ENCODE results near the gene ANAPC2.
A peak's percentile ranks its signal among the peaks of the same experiment; 100 is the strongest.

The ANAPC2 gene

DNA sequence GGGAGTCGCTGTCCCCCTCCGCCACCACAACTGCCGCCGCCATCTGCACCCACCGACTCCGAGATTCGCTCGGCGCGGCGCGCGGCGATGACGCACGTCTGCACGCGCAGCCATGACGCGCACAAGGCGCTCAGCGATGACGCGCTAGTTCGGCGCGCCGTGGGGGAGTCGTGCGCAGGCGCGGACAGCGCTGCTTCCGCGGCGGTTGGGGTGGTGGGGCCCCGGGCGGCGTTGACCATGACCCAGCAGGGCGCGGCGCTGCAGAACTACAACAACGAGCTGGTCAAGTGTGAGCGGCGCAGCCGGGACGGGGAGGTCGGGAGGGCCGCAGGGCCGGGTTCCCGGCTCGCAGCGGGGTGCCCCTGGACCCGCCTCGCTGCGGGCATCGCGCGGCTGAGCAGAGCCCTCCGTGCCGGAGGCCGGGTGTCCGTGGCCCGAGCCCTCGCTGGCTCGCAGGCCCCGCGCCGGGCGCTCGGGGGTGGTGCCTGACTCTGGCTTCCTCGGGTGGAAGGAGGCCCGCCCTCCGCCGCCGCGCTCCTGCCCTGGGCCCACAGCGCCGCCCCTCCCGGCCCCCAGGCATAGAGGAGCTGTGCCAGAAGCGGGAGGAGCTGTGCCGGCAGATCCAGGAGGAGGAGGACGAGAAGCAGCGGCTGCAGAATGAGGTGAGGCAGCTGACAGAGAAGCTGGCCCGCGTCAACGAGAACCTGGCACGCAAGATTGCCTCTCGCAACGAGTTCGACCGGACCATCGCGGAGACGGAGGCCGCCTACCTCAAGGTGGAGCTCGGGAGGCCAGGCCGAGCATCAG is at the start of gene ANAPC2, which contains the start of gene SSNA1:
Gene ANAPC2 (minus strand): TSS at position 71 of the 807 bp plus-strand sequence. CDS start 28 bp downstream, at position 43.
Gene SSNA1 (plus strand): TSS at position 187 of the 807 bp plus-strand sequence. CDS start 51 bp downstream, at position 238.
- peak; percentile 92 for DNase-seq (ENCODE audit: low spot score)

DNA sequence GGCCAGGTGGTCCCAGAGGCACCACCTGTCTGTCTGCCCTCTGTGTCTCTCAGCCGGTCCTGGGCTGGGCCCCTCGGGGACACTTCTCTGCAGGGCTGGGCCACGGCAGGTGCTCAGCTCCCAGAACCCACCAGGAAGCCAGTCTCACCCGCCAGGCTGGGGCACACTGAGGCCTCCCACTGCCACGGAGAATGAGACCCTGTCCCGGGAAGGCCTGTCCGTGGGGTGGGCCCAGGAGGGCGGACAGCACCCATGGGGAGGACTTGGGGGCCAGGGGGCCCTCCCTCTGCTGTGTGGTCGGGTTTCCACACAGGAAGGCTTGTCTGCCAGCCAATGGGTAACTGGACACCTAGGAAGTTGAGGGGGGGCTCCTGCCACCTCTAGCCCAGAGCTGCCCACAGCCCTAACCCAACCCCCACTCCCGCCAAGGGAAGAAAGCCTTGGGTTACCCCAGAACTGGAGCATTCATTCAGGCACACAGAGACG is 48.6 kb upstream of the ANAPC2 start:
- DNase-seq (ENCODE audit: low spot score) = no peak

DNA sequence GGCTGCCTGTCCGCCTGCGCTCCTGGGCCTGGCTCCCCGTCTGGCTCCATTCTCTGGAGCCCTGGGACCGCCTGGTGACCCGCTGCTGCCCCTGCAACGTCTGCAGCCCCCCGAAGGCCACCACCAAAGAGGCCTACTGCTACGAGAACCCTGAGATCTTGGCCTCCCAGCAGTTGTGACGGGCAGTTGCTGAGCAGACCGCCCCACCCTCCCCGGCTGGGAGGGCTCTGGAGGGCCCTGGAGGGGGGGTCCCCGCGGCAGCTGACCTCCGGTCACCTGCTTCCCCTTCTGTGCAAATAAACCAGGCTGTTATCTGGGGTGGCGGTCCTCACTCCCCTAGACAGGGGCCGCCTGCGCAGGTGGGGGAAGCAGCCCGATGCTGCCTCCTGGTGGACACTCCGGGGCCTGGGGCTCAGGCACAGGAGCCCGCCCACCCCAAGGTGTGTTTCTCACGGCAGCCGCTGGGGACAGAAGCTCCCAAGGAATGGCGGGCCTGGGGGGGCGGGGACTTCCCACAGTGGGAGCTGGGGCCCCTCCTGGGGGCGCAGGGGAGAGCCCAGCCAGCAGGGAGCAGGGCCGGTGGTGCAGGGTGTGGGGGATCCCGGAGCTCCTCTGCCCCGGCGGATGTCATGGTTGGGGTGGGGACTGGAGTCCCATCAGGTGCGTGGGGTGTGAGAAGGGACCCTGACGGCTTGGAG is 48.0 kb upstream of the ANAPC2 start:
- peak; percentile 64 for DNase-seq (ENCODE audit: low spot score)

- DNase-seq (ENCODE audit: low spot score) = no peak
Observed at GRCh38 chr9:137235424-137236237, 47.3 kb upstream of the ANAPC2 start.

DNA sequence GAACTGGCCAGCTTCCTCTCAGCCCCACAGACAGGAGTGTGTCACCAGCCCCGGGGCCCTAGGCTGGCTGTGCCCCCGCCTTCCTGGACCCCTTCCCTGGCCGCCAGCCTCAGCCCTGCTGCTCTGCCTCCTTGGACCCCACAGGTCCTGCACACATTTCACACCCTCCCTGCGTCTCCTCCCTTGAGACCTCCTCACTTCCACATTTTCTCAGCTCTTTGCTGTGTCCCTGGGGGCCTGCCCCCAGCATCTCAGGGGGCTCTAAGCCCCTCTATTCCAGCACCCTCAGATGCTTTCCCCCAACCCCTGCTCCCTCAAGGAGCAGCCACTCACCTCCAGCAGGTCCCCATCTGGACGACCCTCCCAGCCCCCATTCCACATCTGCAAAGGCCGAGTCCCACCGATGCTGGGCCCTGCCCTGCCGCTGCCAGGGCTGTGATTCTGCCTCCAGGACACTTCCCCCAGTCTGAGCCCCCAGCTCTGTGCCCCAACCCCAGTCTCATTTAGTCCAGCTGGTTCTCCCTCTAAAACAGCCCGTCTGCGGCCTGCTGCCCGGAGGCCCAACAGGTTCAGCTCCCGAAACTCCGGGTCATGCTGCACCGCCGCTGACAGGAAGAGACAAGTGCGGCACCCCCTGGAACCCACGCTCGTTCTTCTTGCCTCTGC is 46.5 kb upstream of the ANAPC2 start:
- DNase-seq (ENCODE audit: low spot score) = no peak

DNA sequence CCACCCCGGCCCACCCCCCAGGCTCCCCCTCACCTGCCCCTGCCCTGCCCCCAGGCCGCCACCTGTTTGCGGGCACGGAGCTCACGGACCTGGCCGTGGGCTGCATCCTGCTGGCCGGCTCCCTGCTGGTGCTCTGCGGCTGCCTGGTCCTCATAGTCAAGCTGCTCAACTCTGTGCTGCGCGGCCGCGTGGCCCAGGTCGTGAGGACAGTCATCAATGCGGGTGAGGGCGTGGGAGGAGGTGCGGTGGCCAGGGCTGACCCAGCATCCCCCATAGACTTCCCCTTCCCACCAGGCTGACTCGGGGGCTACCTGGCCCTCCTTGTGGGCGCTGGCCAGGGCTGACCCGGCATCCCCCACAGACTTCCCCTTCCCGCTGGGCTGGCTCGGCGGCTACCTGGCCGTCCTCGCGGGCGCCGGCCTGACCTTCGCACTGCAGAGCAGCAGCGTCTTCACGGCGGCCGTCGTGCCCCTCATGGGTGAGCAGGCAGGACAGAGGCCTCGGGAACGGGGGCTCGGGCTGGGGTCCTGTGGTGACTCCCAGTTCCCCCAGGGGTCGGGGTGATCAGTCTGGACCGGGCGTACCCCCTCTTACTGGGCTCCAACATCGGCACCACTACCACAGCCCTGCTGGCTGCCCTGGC is 45.8 kb upstream of the ANAPC2 start:
- no peak for DNase-seq (ENCODE audit: low spot score)

GRCh38 chr9:137233143-137233980 is 45.0 kb upstream of the ANAPC2 start:
- DNase-seq (ENCODE audit: low spot score) = no peak

DNA sequence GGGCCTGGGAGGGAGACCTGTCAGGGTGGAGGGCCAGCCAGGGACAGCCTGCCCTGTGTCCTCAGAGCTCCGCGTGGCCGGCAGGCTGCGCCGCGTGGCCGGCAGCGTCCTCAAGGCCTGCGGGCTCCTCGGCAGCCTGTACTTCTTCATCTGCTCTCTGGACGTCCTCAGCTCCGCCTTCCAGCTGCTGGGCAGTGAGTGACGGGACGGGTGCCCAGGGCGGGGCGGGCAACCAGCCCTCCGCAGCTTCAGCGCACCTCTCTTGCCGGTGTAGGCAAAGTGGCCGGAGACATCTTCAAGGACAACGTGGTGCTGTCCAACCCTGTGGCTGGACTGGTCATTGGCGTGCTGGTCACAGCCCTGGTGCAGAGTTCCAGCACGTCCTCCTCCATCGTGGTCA is 44.1 kb upstream of the ANAPC2 start:
- no peak for DNase-seq (ENCODE audit: low spot score)

- DNase-seq (ENCODE audit: low spot score) = no peak
Observed at GRCh38 chr9:137232101-137232500, 43.7 kb upstream of the ANAPC2 start.

DNA sequence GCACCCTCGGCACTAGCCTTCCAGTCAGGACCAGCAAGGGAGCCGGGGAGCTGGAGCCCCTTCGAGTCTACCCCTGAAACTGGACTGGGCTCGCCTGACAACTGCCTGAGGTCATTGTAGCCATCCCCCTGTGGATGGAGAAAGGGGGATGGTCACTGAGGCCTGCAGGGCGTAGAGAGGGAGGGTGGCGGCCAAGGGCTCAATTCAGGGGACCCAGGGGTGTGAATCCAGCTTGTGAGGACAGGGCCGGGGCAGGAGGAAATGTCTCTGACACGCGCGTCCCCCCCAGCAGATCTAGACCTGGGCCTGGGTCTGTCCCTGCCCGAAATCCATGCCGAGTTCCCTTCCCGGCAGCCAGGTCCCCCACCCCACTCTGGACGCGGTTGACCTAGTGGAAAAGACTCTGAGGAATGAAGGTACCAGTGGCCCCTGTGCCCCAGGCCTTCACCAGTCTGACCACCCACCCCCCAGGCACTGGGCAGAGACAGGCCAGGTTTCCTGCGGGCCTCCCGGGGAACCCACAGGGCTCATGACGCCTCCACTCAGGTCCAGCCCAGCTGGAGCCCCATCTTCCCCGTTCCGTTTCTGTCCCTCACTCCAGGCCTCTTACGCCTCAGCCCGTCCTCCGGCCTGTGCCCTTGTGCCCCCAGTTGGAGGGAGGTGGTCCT is 43.1 kb upstream of the ANAPC2 start:
- no peak for DNase-seq (ENCODE audit: low spot score)

DNA sequence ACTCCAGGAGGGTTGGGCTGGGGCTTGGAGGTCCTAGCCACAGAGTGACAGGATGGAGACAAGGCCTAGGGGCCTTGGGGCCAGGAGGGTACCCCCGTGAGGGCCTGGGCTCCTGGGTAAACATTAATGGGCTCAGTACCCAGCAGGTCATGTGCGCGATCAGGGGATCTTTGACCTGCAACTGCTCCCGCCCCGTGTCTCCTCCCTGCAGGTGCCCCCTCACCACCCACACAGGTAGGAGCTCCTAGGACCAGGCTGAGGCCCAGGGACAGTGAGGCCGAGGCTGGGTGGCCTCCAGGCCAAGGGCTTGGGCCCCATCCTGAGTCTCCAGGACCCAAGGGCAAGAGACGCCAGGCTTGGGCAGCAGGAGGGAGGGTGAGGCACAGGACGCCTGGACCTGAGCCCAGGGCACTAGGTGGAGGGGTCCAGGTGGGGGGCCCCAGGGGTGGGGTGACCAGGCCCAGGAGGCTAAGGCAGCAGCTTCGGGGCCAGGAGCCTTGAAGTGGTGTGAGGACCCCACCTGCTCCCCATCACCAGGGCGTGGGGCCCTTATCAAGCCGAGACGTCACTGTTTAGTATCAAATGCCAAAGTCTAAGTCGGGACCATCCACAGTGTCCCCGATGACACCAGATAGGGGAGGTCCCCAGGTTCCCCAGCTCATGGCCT is 42.5 kb upstream of the ANAPC2 start, which contains the start of gene SLC34A3:
Gene SLC34A3 (plus strand): TSS at position 197 of the 667 bp plus-strand sequence. CDS start 802 bp downstream, outside the sequence.
- no peak for DNase-seq (ENCODE audit: low spot score)

DNA sequence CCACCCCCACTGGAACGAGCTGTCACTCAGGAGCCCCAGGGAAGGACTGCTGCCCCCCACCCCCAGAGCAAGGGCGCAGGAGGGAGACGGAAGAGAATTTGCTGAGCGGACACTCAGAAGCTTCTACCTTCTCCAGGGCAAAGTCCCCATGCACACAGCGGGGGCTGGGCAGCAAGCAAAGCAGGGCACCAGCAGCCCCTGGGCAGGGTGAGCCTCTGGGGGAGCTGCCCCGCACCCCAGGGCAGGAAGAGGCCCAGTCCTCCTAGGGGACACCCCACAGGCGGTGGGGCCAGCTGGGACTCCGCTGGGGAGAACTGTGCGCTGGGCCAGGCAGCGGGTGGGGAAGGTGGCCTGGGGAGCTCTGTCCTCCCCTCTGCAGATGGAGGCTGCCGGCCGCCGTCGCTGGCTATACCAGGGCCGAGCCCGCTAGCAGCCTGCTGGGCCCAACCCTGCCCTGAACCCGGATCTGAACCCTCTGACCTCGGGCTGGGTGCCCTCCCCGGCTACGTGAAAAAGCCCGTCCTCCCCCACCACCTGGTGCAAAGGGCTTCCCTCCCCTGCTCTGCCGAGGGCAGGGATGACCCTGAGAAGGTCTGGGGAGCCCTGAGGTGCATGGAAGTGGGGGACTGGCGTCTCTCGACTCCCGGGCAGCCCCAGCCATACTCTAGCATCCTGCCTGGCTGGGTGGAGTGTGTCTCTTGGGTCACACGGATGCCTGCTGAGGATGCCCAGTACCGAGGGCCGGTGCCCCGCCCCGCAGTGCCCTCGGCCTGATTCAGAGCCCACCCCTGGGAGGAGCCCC is 41.7 kb upstream of the ANAPC2 start:
- no peak for DNase-seq (ENCODE audit: low spot score)

DNA sequence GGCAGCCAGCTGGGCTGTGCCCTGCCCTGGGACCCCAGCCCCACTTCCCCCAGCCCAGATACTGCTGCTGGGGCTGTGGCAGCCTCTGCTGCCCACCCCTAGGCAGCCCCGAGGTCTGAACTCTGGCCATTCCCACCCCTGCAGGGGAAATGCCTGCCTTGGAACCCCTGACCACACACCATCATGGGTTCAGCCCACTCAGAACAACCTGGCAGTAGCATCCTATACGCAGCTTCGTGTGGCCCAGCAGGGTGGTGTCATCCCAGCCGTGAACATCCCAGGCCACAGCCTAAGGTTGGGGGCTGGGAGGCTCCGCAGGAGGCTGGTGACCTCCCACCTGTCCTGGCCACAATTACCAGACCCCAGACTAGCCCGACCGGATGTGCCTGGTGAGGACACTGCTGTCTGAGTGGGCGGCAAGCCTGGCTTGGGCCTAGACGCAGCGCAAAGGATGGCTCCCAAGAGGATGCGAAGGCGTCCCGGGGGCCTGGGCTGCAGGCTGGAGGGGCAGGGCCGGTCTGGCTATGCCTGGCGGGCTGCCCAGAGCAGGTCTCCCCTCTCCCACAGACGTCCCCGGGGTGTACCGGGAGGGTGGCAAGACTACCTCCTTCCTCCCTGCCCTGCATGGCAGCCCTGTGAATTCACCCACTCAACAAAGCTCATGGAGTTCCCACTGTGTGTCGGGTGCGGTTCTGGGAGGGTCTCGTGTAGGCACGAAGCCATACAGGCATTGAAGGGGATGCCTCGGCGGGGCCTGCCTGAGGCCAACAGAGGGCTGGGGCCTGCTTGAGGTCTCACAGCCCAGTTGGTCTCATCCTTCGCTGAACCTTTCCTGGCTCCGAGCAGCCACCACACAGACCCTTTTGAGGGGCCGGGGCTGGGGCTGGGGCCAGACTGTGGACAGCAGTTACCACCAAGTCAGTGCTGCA is 40.9 kb upstream of the ANAPC2 start:
- DNase-seq (ENCODE audit: low spot score) = no peak

- no peak for DNase-seq (ENCODE audit: low spot score)
Observed at GRCh38 chr9:137228506-137228967, 40.2 kb upstream of the ANAPC2 start.

GRCh38 chr9:137227853-137228505 is 39.6 kb upstream of the ANAPC2 start:
- DNase-seq (ENCODE audit: low spot score) = no peak
